ENCODE measurements around the gene KAT6B. TPM values are rescaled to one million over a fixed set of nuclear protein-coding genes. Genes with fewer than 3 reads are reported as not detected.

The KAT6B gene
- total RNA-seq, 1 experiment from 2014 or later = 14.9 TPM

GRCh38 chr10:75076348-75076747, 249.9 kb downstream of the KAT6B start:
- no TSS peak for BruUV-seq (replicated peaks)
- Mint-ChIP-seq H3K27ac (ENCODE audit: unreplicated experiment) (no peak overlapping the region), H3K4me1 (ENCODE audit: low read depth, unreplicated experiment) (no peaks in the 10 kb centered on the region), H3K36me3 (ENCODE audit: insufficient read depth, unreplicated experiment) (no peaks in the 10 kb centered on the region), H3K9me3 (ENCODE audit: unreplicated experiment) (no peaks in the 10 kb centered on the region), H3K4me3 (ENCODE audit: unreplicated experiment) (no peak overlapping the region), H3K27me3 (ENCODE audit: insufficient read depth, unreplicated experiment) (no peaks in the 10 kb centered on the region)
- Histone ChIP-seq H3K27me3 (replicated peaks; ENCODE audit: control insufficient read depth, insufficient read depth, low read length) (no peaks in the 10 kb centered on the region), H3K9me3 (no peaks in the 10 kb centered on the region), H3K36me3 (ENCODE audit: control insufficient read depth, insufficient read depth, low read length) (no peaks in the 10 kb centered on the region), H3K4me3 (ENCODE audit: low read depth, low read length) (no peak overlapping the region), H3K4me1 (no peaks in the 10 kb centered on the region)
- ChIA-PET POLR2A (no interaction called here), CTCF (no interaction called here)
- TF ChIP-seq CTCF (IDR thresholded peaks at IDR 0.05; ENCODE audit: insufficient read depth in 1 of 2, low read depth in 1 of 2, low read length in 1 of 2, severe bottlenecking in 1 of 2, unreplicated experiment in 1 of 2) = no peak
- intact Hi-C loops (cut with micrococcal nuclease; ENCODE audit: unreplicated experiment) = no loop called here
- no peak for DNase-seq

GRCh38 chr10:75079436-75080083, 253.2 kb downstream of the KAT6B start:
- no peak for TF ChIP-seq CTCF (IDR thresholded peaks at IDR 0.05; ENCODE audit: insufficient read depth in 1 of 2, low read depth in 1 of 2, low read length in 1 of 2, severe bottlenecking in 1 of 2, unreplicated experiment in 1 of 2)
- H3K36me3 Mint-ChIP-seq (ENCODE audit: insufficient read depth, unreplicated experiment) = no peaks in the 10 kb centered on the region
- no peaks in the 10 kb centered on the region for H3K27me3 ChIP-seq (replicated peaks; ENCODE audit: control insufficient read depth, insufficient read depth, low read length)
- no peaks in the 10 kb centered on the region; the same call in 1 of the 2 replicates for H3K9me3 ChIP-seq
- H3K4me1 Mint-ChIP-seq (ENCODE audit: low read depth, unreplicated experiment) = no peaks in the 10 kb centered on the region
- no TSS peak for BruUV-seq (replicated peaks)
- ChIA-PET CTCF (no interaction called here), POLR2A (no interaction called here)
- intact Hi-C loops (cut with micrococcal nuclease; ENCODE audit: unreplicated experiment) = no loop called here
- no peaks in the 10 kb centered on the region for H3K27me3 Mint-ChIP-seq (ENCODE audit: insufficient read depth, unreplicated experiment)
- no peaks in the 10 kb centered on the region for H3K4me1 ChIP-seq
- DNase-seq = no peak
- H3K36me3 ChIP-seq (ENCODE audit: control insufficient read depth, insufficient read depth, low read length) = no peaks in the 10 kb centered on the region
- no peak overlapping the region for H3K27ac Mint-ChIP-seq (ENCODE audit: unreplicated experiment)
- H3K4me3 Mint-ChIP-seq (ENCODE audit: unreplicated experiment) = no peak overlapping the region
- H3K4me3 ChIP-seq (ENCODE audit: low read depth, low read length) = no peak overlapping the region
- H3K9me3 Mint-ChIP-seq (ENCODE audit: unreplicated experiment) = no peaks in the 10 kb centered on the region

GRCh38 chr10:75080554-75080953, 254.2 kb downstream of the KAT6B start:
- BruUV-seq (replicated peaks) = no TSS peak
- H3K27me3 Mint-ChIP-seq (ENCODE audit: insufficient read depth, unreplicated experiment) = no peaks in the 10 kb centered on the region
- no peaks in the 10 kb centered on the region for H3K36me3 ChIP-seq (ENCODE audit: control insufficient read depth, insufficient read depth, low read length)
- intact Hi-C loops (cut with micrococcal nuclease; ENCODE audit: unreplicated experiment) = no loop called here
- no peak overlapping the region for H3K4me3 Mint-ChIP-seq (ENCODE audit: unreplicated experiment)
- no peaks in the 10 kb centered on the region for H3K4me1 ChIP-seq
- H3K27me3 ChIP-seq (replicated peaks; ENCODE audit: control insufficient read depth, insufficient read depth, low read length) = no peaks in the 10 kb centered on the region
- H3K4me1 Mint-ChIP-seq (ENCODE audit: low read depth, unreplicated experiment) = no peaks in the 10 kb centered on the region
- CTCF ChIA-PET = interaction anchor here (0.5 kb wide), 1 partner anchor 255 kb away, joined by 3 read pairs; no protein-coding TSS in a partner anchor
- no peak overlapping the region for H3K4me3 ChIP-seq (ENCODE audit: low read depth, low read length)
- no peak overlapping the region for H3K27ac Mint-ChIP-seq (ENCODE audit: unreplicated experiment)
- no peaks in the 10 kb centered on the region for H3K36me3 Mint-ChIP-seq (ENCODE audit: insufficient read depth, unreplicated experiment)
- DNase-seq = no peak
- POLR2A ChIA-PET = no interaction called here
- H3K9me3 ChIP-seq = no peaks in the 10 kb centered on the region; the same call in 1 of the 2 replicates
- TF ChIP-seq CTCF (IDR thresholded peaks at IDR 0.05; ENCODE audit: insufficient read depth in 1 of 2, low read depth in 1 of 2, low read length in 1 of 2, severe bottlenecking in 1 of 2, unreplicated experiment in 1 of 2) = no peak
- H3K9me3 Mint-ChIP-seq (ENCODE audit: unreplicated experiment) = no peaks in the 10 kb centered on the region
